ENCODE measurements around the gene RPS6KL1. TPM values are rescaled to one million over a fixed set of nuclear protein-coding genes. Genes with fewer than 3 reads are reported as not detected.

Gene RPS6KL1
- total RNA-seq, 1 experiment from 2014 or later: 18.8 TPM

- no peak overlapping the region for H2BK120ac ChIP-seq (ENCODE audit: low read depth, low read length, poor library complexity, severe bottlenecking)
- H2BK15ac ChIP-seq (ENCODE audit: low read depth, low read length): no peak overlapping the region
- H3K14ac ChIP-seq (ENCODE audit: insufficient read depth, low read length): no peak overlapping the region; the same call in 1 of the 2 replicates
- no peak for TF ChIP-seq CTCF (conservative IDR thresholded peaks at IDR 0.05)
- peak overlapping the region in 2 of 3 experiments; percentile 9 to 77; a peak in 4 of 7 replicates for H3K27ac Mint-ChIP-seq
- H3K9me3 Mint-ChIP-seq: no peaks in the 10 kb centered on the region
- H2AK5ac ChIP-seq (ENCODE audit: insufficient read length, low read length): no peak overlapping the region
- peaks cover 0 to 6% (median 0%) of the 10 kb centered on the region in 3 experiments; a peak in 2 of 7 replicates for H3K36me3 Mint-ChIP-seq (ENCODE audit: insufficient read depth in 1 of 3, low read depth in 3 of 3)
- H4K8ac ChIP-seq (replicated peaks; ENCODE audit: insufficient read length, low read depth, low read length): no peak overlapping the region
- no peak overlapping the region; a peak in 1 of 5 replicates for H3K4me3 Mint-ChIP-seq
- H3K79me1 ChIP-seq (ENCODE audit: insufficient read depth, low read depth, low read length, poor library complexity, severe bottlenecking): no peaks in the 10 kb centered on the region
- DNase-seq: no peak
- peaks cover 6 to 7% of the 10 kb centered on the region in 2 experiments; a peak in 3 of 4 replicates for H3K4me1 Mint-ChIP-seq
- peaks cover 3% of the 10 kb centered on the region for H3K27me3 Mint-ChIP-seq (ENCODE audit: low read depth)
- no peak overlapping the region for H2AFZ ChIP-seq (ENCODE audit: low read length)
- no peak overlapping the region for H3T11ph ChIP-seq (ENCODE audit: low read length)
- H2BK12ac ChIP-seq (ENCODE audit: insufficient read length, low read depth, low read length): no peak overlapping the region
- H3K4me2 ChIP-seq (ENCODE audit: insufficient read depth, insufficient read length, low read length): no peak overlapping the region
- no peak overlapping the region for H2BK5ac ChIP-seq (ENCODE audit: insufficient read length, low read length)
- H3K27me3 ChIP-seq (ENCODE audit: insufficient read depth, low read length): no peaks in the 10 kb centered on the region
- no peak overlapping the region for H4K5ac ChIP-seq (ENCODE audit: insufficient read length, low read depth, low read length)
- H3K9me3 ChIP-seq (ENCODE audit: control insufficient read depth, low read depth, low read length): no peaks in the 10 kb centered on the region
- H2BK20ac ChIP-seq (ENCODE audit: low read depth, low read length, poor library complexity, severe bottlenecking): no peak overlapping the region
- no peak overlapping the region for H3K9ac ChIP-seq (ENCODE audit: extremely low read depth, insufficient read length, low read length)
- no peak overlapping the region for H3K23ac ChIP-seq (ENCODE audit: insufficient read length, low read depth, low read length)
- no CpG with 5 or more reads among the region's 13 CpGs for WGBS (ENCODE audit: extremely low coverage, insufficient read length, low lambda C conversion rate)
- no peak overlapping the region for H3K18ac ChIP-seq (ENCODE audit: insufficient read length, low read depth, low read length)
- no peaks in the 10 kb centered on the region for H3K79me2 ChIP-seq (ENCODE audit: insufficient read depth, low read length)
- no peaks in the 10 kb centered on the region; the same call in 1 of the 2 replicates for H3K4me1 ChIP-seq (ENCODE audit: insufficient read depth, low read length)
- H3K4ac ChIP-seq (ENCODE audit: low read depth, low read length): no peak overlapping the region
- H3K23me2 ChIP-seq (ENCODE audit: insufficient read length, low read depth, low read length, poor library complexity, severe bottlenecking): peaks cover 2% of the 10 kb centered on the region
- H4K91ac ChIP-seq (ENCODE audit: insufficient read length, low read depth, low read length): no peak overlapping the region
- no peaks in the 10 kb centered on the region for H4K20me1 ChIP-seq (ENCODE audit: control insufficient read depth, insufficient read depth, insufficient read length)
- no peak overlapping the region for H3K27ac ChIP-seq (ENCODE audit: insufficient read length, low read depth, low read length)
- H3K56ac ChIP-seq (ENCODE audit: insufficient read length, low read depth, low read length): no peak overlapping the region
These were observed 5.4 kb downstream of the RPS6KL1 start for GRCh38 chr14:74917646-74918081.
